Keratinocyte (primary cell): ENCODE results near the gene KCNMA1. TPM values are rescaled to one million over a fixed set of nuclear protein-coding genes. Genes with fewer than 3 reads are reported as not detected.

Experiments
- DNase-seq: peaks from one replicate; pipeline ENCODE4 v3.0.0-alpha.2; 2011; ENCODE audit warnings: low read depth, missing footprints, low spot score
- FAIRE-seq: peaks from 2 replicates; lab custom pipeline; 2011; peaks lifted over from hg19 to GRCh38; lab: Jason Lieb, UNC
- H2AFZ ChIP-seq: 2 replicates; pipeline ENCODE4 v1.6.0; 2012; ENCODE audit warnings: low read length, control low read depth, inconsistent platforms; ENCODE audit not compliant: control insufficient read depth
- H3K27ac ChIP-seq: 2 replicates; pipeline ENCODE4 v1.5.1; 2011; ENCODE audit warnings: low read length; ENCODE audit not compliant: control insufficient read depth, insufficient read depth
- H3K27me3 ChIP-seq: 3 replicates; pipeline ENCODE4 v1.6.0; 2011; ENCODE audit warnings: low read length; ENCODE audit not compliant: control insufficient read depth, insufficient read depth; ENCODE audit errors: extremely low read depth
- H3K36me3 ChIP-seq, 2 experiments: 2 replicates in 1 of 2; 3 replicates in 1 of 2; pipeline ENCODE4 v1.5.1; 2011; ENCODE audit warnings: low read length in 2 of 2, mild to moderate bottlenecking in 1 of 2; ENCODE audit not compliant: control insufficient read depth in 2 of 2, insufficient read depth in 2 of 2; ENCODE audit errors: extremely low read depth in 1 of 2
- H3K4me1 ChIP-seq: 3 replicates; pipeline ENCODE4 v1.5.1; 2011; ENCODE audit warnings: low read length; ENCODE audit not compliant: control insufficient read depth, insufficient read depth; ENCODE audit errors: extremely low read depth
- H3K4me2 ChIP-seq: 3 replicates; pipeline ENCODE4 v1.6.0; 2011; ENCODE audit warnings: low read depth, low read length; ENCODE audit not compliant: control insufficient read depth, insufficient read depth; ENCODE audit errors: extremely low read depth
- H3K4me3 ChIP-seq, 3 experiments: fragments of 200-600 bp in 1 of 3; sonication (generic) in 1 of 3; 2 replicates in 2 of 3; 3 replicates in 1 of 3; pipeline ENCODE4 v1.5.1; 2011 to 2016; ENCODE audit warnings: low read length in 3 of 3, mild to moderate bottlenecking in 3 of 3, control low read depth in 2 of 3, inconsistent platforms in 1 of 3, low read depth in 1 of 3, mixed read lengths in 1 of 3, mixed run types in 1 of 3, moderate library complexity in 1 of 3; ENCODE audit not compliant: control insufficient read depth in 2 of 3, insufficient read depth in 2 of 3; ENCODE audit errors: extremely low read depth in 1 of 3
- H3K79me2 ChIP-seq: 2 replicates; pipeline ENCODE4 v1.6.0; 2012; ENCODE audit warnings: low read length; ENCODE audit not compliant: control insufficient read depth, insufficient read depth
- H3K9ac ChIP-seq: 3 replicates; pipeline ENCODE4 v1.6.0; 2011; ENCODE audit warnings: low read length; ENCODE audit not compliant: control insufficient read depth, insufficient read depth; ENCODE audit errors: extremely low read depth
- H3K9me1 ChIP-seq: 3 replicates; pipeline ENCODE4 v1.6.0; 2011; ENCODE audit warnings: low read length; ENCODE audit not compliant: control insufficient read depth, insufficient read depth; ENCODE audit errors: extremely low read depth
- H3K9me3 ChIP-seq: 2 replicates; pipeline ENCODE4 v1.5.1; 2012; ENCODE audit warnings: low read depth, low read length; ENCODE audit not compliant: control insufficient read depth
- H4K20me1 ChIP-seq: 3 replicates; pipeline ENCODE4 v1.6.0; 2011; ENCODE audit warnings: low read length; ENCODE audit not compliant: control insufficient read depth, insufficient read depth; ENCODE audit errors: extremely low read depth
- EZH2 ChIP-seq: IDR thresholded peaks from one replicate; pipeline ENCODE4 v1.6.1; 2012; ENCODE audit warnings: inconsistent platforms, mild to moderate bottlenecking, low read length, moderate library complexity
- dilution Hi-C: fragments of 300-500 bp; cut with MboI; formaldehyde crosslinking; loops from one replicate; pipeline ENCODE4 v1.7.0; 2020; ENCODE audit warnings: low sequenced_read_pairs; ENCODE audit not compliant: extremely low pct_ligation_motif_present
- polyA plus RNA-seq, 5 experiments: library from polyadenylated mRNA; depleted of rRNA in 3 of 5; stranded (reverse) in 3 of 5; stranded (forward) in 1 of 5; unstranded in 1 of 5; fragments of >200 nt; gene quantifications; 1 replicate in 1 of 5; 2 replicates in 3 of 5; 3 replicates in 1 of 5; pipeline versions ENCODE4 v1.2.1 to v1.2.3, GENCODE V29; 2011 to 2012; ENCODE audit warnings: missing spikeins in 2 of 5, low read depth in 1 of 5, low replicate concordance in 1 of 5
- TF ChIP-seq, protein P1 (sequence below), 3 experiments: IDR thresholded peaks in 1 of 3; conservative IDR thresholded peaks in 1 of 3; optimal IDR thresholded peaks in 1 of 3; 2 replicates in 2 of 3; 3 replicates in 1 of 3; pipeline versions ENCODE3 to v1.5.1; 2011; ENCODE audit warnings: low read length in 3 of 3, mild to moderate bottlenecking in 3 of 3, moderate library complexity in 2 of 3, control low read depth in 1 of 3, inconsistent platforms in 1 of 3; ENCODE audit not compliant: insufficient read depth in 2 of 3; ENCODE audit errors: extremely low read depth in 1 of 3

KCNMA1 gene
- polyA plus RNA-seq, 1 donor (not counting 4 experiments of a cell fraction or from before 2014, with no cell fraction given) = 6.3 TPM

- Histone ChIP-seq H3K4me1 (no peaks in the 10 kb centered on the region), H4K20me1 (no peaks in the 10 kb centered on the region), H2AFZ (no peak overlapping the region), H3K4me3 (no peak overlapping the region), H3K9ac (no peak overlapping the region), H3K4me2 (no peak overlapping the region), H3K36me3 (no peaks in the 10 kb centered on the region), H3K9me3 (no peaks in the 10 kb centered on the region), H3K27me3 (no peaks in the 10 kb centered on the region), H3K27ac (no peak overlapping the region), H3K79me2 (no peaks in the 10 kb centered on the region), H3K9me1 (no peaks in the 10 kb centered on the region)
- dilution Hi-C loops = no loop called here
- DNase-seq (no peak), FAIRE-seq (no peak)
- TF ChIP-seq, protein P1, sequence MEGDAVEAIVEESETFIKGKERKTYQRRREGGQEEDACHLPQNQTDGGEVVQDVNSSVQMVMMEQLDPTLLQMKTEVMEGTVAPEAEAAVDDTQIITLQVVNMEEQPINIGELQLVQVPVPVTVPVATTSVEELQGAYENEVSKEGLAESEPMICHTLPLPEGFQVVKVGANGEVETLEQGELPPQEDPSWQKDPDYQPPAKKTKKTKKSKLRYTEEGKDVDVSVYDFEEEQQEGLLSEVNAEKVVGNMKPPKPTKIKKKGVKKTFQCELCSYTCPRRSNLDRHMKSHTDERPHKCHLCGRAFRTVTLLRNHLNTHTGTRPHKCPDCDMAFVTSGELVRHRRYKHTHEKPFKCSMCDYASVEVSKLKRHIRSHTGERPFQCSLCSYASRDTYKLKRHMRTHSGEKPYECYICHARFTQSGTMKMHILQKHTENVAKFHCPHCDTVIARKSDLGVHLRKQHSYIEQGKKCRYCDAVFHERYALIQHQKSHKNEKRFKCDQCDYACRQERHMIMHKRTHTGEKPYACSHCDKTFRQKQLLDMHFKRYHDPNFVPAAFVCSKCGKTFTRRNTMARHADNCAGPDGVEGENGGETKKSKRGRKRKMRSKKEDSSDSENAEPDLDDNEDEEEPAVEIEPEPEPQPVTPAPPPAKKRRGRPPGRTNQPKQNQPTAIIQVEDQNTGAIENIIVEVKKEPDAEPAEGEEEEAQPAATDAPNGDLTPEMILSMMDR (optimal IDR thresholded peaks at IDR 0.05 in 1 of 3, IDR thresholded peaks at IDR 0.05 in 1 of 3, conservative IDR thresholded peaks at IDR 0.05 in 1 of 3; ENCODE audit: extremely low read depth in 1 of 3, insufficient read depth in 2 of 3, low read length in 3 of 3) = no peak
- no peak for TF ChIP-seq EZH2
These were observed 318.9 kb downstream of the KCNMA1 start for GRCh38 chr10:77318739-77319138.

DNA sequence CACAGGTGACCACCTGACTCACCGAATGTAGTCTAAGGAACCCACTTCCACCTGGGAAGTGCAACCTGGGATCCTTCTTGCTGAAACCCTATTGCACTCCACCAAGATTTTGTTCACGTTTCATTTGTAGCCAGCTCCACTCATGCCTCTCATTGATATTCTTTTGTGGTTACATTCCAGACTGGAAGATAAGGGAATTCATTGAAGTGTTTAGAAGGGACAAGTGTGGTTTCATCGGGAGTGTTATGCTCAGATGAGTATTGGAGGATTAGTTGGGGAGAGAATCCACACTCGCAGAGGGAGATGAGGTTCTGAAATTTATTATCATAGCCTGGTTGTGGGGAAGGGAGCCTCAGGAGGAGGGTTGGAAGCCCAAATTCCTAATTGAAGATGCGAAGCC, 320.4 kb downstream of the KCNMA1 start:
- TF ChIP-seq EZH2 = no peak
- TF ChIP-seq, protein P1 (optimal IDR thresholded peaks at IDR 0.05 in 1 of 3, IDR thresholded peaks at IDR 0.05 in 1 of 3, conservative IDR thresholded peaks at IDR 0.05 in 1 of 3; ENCODE audit: extremely low read depth in 1 of 3, insufficient read depth in 2 of 3, low read length in 3 of 3) = no peak
- Histone ChIP-seq H3K4me2 (no peak overlapping the region), H3K9me1 (no peaks in the 10 kb centered on the region), H3K36me3 (no peaks in the 10 kb centered on the region), H4K20me1 (no peaks in the 10 kb centered on the region), H3K27ac (no peak overlapping the region), H3K79me2 (no peaks in the 10 kb centered on the region), H3K4me3 (no peak overlapping the region), H3K9me3 (no peaks in the 10 kb centered on the region), H2AFZ (no peak overlapping the region), H3K4me1 (no peaks in the 10 kb centered on the region), H3K9ac (no peak overlapping the region), H3K27me3 (no peaks in the 10 kb centered on the region)
- no peak for FAIRE-seq
- DNase-seq = no peak
- dilution Hi-C loops = no loop called here
